Measurements from ENCODE around the gene CACNG4. TPM values are rescaled to one million over a fixed set of nuclear protein-coding genes. Genes with fewer than 3 reads are reported as not detected.

CACNG4 gene
- polyA plus RNA-seq, 1 donor: 6.3 TPM

DNA sequence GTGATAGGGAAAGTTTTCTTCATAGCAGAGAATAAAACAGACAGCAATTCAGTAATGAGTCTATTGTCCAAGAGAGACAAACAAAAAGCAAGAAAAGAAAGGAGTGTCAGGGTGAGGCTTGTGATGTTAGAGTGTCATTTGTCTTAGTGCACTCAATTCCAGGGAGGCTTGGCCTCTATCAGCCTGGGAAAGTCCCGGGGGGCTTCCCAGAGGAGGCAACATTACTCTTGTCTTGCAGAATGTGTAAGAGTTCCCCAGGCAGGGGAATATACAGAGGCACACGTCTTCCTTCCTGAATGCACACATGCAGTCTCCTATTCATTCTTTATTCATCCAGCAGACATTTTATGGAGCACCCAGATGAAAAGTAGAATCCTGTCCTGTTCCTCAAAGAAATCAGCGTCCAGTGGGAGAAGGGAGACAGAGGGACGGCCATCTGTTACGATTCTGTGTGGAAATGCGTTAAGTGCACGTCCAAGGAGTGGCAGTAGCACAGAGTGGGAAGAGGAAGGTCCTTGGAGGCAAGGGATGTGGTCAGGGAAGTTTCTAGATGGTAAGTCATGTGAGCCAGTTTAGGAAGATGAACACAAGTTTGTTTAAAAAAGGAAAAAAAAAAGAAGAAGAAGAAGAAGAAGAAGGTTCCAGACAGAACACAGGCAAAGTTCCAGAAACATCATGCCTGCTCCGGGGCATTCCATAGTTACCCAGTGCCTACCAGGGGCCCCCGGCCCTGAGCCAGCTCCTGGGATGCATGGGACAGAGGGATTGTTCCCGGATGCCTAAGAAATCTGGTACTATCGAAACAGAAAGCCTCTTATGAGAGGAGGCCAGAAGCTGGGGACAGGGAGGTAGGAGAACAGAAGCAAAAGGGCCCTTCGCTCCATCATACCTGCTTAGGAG is 21.1 kb downstream of the CACNG4 start:
- DNase-seq (ENCODE audit: low read depth): no peak

DNA sequence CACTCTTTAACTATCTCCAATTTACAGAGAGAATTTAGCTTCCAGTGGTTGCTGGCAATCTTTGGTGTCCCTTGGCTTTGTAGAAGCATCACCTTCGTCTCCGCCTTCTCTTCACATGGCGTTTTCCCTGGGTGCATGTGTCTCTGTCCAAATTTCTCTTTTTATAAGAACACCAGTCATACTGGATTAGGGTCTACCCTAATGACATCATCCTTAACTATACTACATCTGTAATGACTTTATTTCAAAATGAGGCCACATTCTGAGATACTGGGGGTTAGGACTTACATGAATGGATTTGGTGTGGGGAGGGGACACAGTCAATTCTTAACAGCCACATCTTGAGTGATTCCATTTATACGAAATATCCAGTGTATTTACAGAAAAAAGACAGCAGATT is 22.2 kb downstream of the CACNG4 start:
- DNase-seq (ENCODE audit: low read depth): no peak

DNA sequence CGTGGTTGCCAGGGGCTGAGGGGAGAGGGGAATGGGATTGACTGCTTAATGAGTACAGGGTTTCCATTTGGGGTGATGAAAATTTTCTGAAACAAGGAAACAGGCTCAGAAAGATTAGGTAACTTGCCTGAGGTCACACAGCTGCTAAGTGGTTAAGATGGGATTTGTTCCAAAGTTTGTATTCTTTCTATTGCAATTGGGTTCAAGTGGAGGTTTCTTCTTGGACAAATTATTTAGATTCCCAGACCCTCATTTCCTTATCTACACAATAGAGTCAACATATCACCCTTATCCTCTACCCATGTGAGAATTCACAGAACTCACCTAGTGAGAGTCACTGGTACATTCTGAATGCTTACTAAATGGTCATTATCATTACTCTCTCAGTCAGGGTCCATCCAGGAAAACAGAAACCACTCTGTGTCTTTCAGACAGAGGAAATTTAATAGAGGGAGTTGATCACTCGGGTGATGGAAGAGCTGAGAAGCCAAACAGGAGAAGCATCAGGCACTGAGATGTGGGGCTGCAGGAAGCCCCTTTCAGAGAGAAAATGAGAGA is 22.6 kb downstream of the CACNG4 start:
- DNase-seq (ENCODE audit: low read depth): no peak

DNA sequence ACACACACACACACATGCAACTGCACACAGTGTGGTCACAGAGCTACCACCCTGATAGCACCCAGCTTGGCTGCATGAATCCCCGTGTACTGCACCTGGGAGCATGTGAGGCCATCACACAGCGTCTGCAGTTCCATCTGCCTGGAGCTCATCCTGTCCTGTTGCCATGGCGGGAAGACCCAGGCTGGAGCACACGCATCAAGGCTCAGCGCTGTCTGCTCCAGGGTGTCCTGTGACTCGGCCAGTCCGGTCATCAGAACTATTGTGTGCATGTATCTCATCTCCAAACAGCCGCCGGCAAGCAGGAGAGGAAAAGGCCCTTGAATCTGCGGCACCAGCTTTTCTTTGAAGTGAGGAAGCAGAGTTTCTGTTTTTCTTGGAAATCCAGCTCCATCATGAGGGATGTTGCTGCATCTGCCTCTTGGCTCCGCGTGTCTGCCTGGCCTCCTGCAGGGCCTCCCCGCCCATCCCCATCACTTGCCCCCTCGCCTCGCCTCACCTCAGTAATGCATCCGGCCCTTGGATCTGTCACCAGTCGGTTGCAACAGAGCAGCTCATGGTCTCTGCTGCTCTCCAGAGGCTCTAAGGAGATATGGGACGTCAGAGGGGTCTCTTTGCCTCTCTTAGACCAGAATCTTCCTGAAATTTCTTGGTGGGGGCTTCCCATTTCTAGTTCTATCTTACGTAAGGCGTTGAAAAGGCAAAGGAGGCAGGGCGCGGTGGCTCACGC is 23.7 kb downstream of the CACNG4 start:
- no peak for DNase-seq (ENCODE audit: low read depth)

DNA sequence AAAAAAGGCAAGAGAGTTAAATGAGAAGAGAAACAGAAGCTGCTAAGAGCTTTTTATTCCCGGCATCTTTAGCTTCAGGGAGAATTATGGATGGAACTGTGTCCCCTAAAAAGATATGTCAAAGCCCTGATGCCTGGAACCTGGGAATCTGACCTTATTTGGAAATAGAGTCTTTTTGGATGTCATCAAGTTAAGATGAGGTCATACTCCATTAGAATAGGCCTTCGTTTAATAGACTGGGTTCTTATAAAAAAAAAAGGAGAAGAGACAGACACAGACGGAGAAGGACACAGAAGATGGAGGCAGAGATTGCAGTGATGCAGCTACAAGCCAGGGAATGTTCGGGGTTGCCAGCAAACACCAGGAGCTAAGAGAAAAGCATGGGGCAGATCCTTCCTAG is 24.6 kb downstream of the CACNG4 start:
- DNase-seq (ENCODE audit: low read depth): no peak

DNA sequence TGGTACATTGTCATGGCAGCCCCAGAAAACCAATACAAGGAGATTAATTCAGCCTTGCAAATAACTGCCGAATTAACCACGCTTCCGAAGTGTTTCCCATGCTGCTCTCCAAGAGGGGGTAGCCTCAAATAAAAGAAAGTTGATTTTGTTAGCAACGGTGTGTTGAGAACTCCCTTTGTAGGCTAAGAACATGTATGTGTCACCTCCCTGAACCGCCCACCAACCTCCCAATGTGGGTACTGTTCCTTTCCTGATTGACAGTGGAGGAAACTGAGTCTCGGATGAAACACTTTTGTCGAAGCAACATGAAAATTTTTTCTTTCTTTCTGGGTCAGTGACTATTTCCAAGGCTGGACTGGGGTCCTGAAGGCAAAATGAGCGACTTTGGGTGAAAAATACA is 25.1 kb downstream of the CACNG4 start:
- DNase-seq (ENCODE audit: low read depth): no peak

DNA sequence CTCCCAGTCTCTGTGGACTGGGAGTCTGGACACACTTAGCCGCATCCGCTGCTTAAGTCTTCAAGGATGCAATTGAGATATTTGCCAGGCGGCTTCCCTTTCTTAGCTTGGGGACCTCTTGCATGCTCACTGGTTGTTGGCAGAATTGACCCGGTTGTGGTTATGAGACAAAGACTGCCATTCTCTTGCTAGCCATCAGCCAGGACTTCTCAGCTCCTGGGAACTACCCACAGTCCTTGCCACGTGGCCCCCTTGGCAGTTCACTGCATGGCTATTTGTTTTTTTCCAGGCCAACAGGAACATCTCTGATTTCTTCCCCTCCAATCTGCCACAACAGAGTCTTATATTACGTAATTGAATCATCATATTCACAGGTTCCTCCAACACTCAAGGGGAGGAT is 25.5 kb downstream of the CACNG4 start:
- no peak for DNase-seq (ENCODE audit: low read depth)

DNA sequence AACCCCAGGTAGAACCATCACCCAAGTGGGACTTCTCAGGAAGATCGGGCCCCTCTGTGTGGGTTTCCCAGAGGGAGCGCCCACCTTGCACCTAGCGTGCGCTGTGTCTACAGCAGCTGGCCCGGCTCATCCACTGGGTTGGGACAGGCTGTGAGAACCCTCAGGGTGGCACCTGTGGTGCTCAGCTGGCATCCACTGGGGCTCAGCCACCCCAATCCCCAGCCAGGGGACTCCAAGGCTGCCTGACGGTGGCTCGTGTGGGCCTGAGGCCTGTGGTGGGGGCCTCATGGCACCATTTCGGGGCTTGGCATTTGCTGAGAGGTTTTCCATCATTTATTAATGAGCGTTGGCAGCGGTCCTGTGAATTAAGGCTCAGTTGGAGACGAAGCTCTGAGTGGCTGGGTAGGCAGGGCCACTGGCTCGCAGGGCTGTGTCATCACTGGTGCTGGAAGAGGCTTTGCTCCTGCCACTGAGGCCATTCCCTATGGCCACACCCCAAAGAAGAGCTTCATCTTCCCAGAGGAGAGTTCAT is 28.5 kb downstream of the CACNG4 start:
- no peak for DNase-seq (ENCODE audit: low read depth)

DNA sequence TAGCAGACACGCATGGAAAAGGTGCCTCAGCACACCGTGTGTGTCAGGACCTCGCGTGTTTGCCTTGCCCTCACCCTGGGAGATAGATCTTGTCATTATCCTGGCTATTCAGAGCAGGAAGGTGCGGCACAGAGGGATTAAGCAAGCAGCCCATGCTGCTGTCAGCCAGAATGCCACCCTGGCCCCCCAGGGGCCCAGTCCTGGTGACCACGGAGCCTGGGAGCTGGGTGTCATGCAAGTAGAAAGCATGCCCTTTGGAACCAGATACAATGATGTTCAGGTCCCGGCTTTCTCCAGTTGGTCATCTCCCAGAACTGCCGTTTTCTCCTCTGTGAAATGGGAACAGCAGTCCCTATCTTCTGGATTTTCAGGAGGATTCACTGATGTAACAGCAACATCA is 29.9 kb downstream of the CACNG4 start:
- DNase-seq (ENCODE audit: low read depth): no peak

DNA sequence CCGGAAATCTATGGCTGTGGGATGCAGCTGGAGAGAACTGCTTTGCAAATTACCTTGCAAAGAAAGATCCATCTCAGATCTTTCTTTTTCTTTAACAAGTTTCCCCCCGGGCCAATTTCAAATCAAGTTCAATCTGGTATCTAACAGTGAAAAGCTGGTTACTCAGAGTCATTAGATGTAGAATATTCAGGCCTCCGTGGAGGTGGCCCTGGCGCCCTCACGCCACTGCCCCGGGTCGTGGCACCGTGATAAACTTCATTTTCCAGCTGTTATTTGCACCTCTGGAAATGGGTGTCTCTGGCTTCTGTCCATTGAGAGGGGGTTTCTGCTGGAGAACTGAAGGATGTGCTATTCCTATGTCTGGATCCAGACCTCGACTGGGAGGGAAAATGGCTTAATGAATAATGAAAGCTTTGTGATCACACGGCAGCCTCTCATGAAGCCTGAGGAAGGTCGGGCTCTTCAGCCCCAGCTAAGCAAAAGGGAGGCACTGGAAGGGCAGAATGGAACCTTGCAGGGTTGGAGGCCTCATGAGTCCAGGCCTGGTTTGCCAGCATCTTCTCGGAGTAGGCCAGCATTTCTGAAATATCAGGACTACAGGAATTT is 30.5 kb downstream of the CACNG4 start:
- no peak for DNase-seq (ENCODE audit: low read depth)

DNA sequence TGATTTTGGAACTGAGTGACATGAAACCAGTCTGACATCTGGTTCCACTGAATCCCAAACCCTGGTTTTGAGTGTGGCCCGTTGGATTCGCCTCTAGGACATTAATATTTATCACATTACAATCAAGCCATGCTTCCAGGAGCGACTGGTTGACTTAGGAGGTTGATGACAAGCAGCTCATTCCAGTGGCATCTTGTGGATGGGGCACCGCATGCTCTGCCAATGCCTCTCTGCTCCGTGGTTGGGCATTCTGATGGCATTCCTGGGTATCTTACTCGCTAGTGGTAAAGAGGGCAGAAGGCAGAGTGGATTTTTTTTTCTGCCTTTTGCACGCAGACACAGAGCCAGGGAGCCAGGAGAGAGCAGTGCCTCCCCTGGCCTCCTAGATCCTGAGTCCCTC is 31.4 kb downstream of the CACNG4 start:
- no peak for DNase-seq (ENCODE audit: low read depth)

DNA sequence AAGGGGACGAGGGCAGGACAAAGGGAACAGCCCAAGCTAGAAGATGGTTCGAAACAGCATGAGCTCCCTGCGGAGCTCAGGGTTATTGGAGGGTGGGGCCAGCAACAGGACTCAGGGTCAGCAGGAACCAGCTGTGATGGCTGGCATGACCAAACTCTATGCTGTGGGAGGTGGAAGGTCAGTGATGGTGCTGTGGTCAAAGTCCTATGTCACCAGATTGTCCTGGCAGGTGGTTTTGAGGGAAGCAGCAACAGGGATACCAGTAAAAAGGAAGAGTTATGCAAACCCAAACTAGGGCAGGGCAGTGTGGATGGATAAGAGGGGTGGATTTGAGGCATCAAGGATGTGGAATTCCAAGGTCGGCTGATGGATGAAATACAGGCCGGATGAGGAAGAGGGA is 32.4 kb downstream of the CACNG4 start:
- DNase-seq (ENCODE audit: low read depth): no peak

DNA sequence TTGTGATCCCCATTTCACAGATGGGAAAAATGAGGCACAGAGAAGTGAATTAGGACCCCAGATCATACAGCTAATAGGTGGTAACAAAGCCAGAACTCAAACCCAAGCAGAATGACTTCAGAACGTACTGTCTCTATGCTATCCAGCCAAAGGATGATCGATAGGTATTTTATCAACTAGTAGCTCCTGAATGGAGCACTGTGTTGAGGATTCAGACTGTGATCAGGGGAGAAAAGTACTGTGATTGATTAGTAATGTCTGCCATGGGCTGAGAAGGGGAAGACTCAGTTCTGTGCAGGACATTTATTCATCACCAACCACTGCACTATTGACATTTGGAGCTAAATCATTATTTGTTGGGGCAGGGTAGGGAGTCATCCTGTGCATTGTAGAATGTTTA is 38.7 kb downstream of the CACNG4 start:
- no peak for DNase-seq (ENCODE audit: low read depth)

DNA sequence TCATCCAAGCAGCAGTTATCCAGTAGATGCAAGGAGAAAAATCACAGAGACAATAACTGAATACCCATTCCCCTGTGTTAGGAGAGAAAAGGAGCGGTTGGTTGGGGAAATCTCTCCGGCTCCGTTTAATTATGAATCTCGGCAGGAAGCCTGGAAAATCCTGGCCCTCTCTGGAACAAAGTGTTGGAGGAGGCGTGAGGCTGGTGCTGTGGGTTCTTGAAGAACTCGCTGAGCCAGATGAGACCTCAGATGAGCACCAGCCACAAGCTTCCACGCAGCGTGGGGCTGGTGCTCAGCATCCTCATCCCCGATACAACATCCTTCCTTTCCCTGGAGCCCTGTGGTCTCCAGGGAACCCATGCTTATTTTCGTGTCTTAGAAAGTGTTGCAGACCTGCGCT is 39.7 kb downstream of the CACNG4 start:
- DNase-seq (ENCODE audit: low read depth): no peak

DNA sequence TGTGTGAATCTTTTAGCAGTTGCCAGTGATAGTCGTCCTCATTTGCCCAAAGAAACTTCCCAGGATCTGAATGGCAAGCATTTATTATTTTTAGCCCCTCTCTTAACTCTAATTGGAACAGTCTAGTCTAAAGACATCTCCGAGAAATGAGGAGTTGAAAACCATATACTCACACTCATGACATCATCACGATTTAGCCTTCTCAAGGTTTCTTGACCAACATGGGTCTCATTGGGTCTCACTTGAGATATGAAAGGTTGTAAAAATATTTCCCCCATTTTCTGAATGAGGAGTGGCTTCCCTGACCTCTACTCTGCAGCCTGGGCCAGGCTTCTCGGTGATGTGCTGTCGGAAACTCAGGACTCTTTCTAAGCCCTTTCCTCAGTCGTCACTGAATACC is 42.8 kb downstream of the CACNG4 start:
- DNase-seq (ENCODE audit: low read depth): no peak

DNA sequence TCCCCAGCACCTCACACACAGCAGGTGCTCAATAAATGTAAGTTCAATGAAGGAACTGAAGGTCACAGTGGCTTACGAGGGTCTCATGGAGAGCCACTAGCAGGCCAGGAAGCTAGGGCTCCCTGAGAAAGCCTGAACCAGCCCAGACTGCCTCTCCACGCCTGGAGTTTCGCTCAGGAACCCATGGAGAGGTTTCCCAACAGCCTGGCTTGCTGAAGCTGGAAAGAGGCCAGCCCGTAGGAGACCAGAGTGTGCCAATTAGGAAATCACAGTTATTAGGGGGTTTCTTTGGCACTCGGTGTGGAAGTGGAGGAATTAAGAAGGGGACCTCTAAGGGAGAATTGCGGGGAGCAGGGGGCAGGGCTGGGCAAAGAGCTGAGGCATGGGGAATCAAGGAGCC is 43.6 kb downstream of the CACNG4 start:
- DNase-seq (ENCODE audit: low read depth): no peak

DNA sequence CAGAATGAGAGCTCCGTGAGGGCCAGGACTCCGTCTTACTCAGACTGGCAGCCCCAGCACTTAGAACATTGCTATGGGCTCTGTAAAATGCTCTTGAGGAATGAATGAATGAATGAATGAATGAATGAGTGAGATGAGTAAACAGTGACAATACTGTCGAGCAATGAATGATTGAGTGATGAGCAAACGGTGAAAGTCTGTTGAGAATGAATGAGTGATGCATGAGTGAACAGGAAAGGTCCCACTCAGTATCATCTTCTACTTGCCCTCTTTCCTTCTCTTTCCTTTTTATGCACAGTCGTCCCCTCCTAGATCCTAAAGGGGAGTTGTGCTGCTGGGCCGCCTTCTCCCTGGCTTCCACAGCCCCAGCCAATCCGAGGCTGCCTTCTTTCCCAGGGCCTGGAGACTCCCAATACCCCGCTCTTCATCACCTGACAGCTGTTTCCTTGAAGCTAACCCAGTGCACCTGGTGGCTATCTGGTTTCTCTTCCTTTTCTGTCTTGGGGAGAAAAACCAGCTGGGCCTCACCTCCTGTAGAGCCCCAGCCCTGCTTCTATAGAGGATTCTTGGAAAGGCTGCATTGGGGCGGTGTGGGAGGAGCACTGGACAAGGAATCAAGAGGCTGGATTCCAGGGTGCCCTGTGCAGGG is 47.1 kb downstream of the CACNG4 start:
- no peak for DNase-seq (ENCODE audit: low read depth)

DNA sequence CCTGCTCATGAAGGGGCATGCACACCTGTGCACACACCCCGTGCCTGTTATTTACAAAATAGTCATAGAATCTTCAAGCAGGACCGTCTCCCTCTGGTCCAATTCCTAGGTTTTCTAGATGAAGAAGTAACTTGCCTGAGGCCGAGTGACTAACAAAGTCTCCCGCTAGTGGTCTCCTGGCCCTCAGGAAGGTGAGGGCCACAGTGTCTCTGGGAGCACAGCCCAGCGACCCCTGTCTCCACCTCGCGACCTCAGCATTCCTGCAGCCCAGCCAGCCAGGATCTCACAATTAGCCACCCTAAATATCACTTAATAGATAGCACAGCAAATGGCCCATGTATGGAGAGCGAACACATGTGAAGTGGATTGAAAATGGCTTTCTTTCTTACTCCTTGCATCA is 49.4 kb downstream of the CACNG4 start:
- no peak for DNase-seq (ENCODE audit: low read depth)

DNA sequence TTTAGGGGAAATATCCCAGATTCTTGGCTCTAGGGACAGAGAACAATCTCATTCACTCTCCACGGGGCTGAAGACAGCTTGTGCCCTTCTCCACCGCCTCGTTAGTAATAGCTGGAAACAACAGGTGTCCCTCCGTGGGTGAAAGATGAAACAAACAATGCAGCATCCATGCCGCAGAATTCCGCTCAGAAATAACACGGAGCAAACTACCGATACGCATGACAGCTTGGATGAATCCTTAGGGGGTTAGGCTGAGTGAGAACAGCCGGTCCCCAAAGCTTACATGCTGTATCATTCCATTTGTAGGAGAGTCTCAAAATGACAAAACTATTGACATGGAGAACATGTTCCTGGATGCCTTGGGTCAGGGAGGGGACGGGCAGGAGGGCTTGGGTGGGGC is 50.5 kb downstream of the CACNG4 start:
- DNase-seq (ENCODE audit: low read depth): no peak

DNA sequence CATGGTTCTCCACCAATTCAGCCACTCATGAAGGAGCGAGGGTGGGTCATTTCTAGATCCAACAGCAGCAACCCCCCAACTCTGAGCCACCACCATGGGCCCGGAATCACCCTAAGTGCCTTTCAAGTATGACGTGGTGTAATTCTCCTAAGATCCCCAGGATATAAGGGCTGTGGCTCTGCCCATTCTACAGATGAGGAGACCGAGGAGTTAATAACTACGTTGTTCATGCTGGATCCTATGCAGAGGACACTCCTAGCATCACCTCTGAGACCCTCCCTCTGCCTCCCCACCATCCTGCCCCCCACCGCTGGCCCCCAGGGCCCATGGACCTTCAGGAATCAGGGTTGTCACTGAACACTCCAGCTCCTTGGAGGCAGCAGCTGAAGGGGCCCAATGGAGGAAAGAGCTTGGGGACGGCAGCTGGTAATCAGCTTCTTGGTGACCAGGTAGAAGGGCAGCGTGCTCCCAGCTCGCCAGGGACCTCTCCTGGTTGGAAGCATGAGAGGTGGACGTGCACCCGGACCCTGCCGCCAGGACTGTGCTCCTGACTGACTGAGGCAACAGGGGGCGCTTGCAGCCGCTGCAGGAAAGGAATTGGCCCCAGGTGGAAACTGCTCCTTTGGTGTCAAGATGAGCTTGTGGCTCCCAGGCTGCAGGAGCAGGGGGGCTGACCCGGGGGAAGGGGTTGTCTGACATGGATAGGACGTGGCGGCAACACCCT is 51.7 kb downstream of the CACNG4 start:
- DNase-seq (ENCODE audit: low read depth): no peak

DNA sequence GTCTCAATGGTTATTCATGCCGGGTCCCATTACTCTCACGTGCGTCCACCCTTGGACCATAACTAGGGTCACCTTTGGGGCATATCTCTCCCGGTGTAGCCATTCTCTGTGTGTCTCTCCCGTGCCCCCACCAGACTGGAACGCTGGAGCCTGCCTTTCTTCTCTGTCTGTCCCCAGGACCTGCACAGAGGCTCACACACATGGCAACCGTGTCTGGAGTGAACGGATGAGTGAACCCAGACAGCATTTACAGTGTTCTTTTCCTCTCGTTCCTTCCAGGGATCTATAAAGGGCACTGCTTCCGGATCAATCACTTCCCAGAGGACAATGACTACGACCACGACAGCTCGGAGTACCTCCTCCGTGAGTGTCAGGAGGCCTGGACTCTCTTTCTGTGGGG is 53.4 kb downstream of the CACNG4 start:
- DNase-seq (ENCODE audit: low read depth): no peak

Data from forelimb muscle (tissue), 1 donor.